Activated CD4-positive, alpha-beta T cell treated with anti-CD3 and anti-CD28 coated beads, Interleukin-2, amount 50 U/mL, for 48 hours (primary cell): ENCODE results near the gene SERPINA5.
"Not testable (repeated sequence)": the region's sequence is repeated elsewhere in the genome, so short reads cannot be mapped to it uniquely, and the experiment has no call there.

Experiments
- DNase-seq, 2 experiments: peaks; one replicate each; pipeline ENCODE4 v3.0.0-alpha.2; 2020

Gene SERPINA5

DNA sequence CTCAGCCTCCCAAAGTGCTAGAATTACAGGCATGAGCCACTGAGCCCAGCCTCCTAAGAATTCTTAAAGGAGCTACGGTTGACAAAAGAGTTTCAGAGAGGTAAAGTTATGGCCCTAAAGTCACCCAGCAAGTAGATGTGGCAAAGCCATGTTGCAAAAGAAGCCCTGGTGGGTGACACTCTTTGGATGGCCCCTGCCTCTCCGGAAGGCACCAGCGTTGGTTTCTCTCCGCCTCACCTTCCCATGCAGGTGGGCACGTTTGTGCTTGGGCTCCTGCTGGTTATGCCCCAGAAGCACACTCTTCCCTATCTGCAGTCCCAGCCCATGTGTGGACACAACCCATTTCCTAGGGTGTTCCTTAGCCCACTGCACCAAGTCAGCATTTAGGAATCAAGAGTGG, 21.5 kb downstream of the SERPINA5 start:
- DNase-seq, result no peak

DNA sequence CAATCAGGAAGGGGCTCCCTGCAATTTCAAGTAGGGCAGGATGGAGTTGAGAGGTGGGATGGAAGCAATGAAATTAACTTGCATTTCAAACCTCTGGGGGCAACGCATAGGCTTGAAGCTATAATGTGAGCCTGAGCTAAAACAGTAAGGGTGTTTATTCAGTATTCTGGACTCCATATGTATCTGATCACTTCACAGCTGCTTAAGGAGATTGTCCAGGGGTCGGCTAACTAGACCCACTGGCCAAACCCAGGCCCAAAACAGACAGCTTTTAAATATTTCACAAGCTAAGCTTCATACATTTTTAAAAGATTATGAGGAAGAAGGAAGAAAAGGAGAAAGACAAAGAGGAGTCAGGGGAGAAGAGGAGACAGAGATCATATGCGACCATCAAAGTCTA, 24.1 kb downstream of the SERPINA5 start:
- no peak for DNase-seq

DNA sequence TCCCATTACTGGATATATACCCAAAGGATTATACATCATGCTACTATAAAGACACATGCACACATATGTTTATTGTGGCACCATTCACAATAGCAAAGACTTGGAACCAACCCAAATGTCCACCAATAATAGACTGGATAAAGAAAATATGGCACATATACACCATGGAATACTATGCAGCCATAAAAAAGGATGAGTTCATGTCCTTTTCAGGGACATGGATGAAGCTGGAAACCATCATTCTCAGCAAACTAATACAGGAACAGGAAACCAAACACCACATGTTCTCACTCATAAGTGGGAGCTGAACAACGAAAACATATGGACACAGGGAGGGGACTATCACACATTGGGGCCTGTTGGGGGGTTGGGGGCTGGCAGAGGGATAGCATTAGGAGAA, 27.7 kb downstream of the SERPINA5 start:
- not testable (repeated sequence) for DNase-seq

DNA sequence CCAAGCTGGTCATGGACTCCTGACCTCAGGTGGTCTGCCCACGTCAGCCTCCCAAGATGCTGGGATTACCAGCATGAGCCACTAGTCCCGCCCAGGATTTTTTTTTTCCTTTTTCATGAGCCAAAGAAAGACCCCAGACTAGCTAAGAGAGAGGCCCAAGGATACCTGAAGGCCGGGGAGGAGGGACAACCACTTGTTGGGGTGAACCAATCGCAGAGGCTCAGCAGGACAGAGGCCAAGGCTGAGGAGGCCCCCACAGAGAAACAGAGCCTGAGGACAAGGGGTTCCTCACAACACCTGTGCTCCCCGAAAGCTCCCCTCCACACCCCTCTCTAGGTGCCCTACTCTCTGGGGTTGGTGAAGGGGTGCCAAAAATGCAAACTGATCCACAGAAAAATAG, 30.0 kb downstream of the SERPINA5 start:
- no peak for DNase-seq

DNA sequence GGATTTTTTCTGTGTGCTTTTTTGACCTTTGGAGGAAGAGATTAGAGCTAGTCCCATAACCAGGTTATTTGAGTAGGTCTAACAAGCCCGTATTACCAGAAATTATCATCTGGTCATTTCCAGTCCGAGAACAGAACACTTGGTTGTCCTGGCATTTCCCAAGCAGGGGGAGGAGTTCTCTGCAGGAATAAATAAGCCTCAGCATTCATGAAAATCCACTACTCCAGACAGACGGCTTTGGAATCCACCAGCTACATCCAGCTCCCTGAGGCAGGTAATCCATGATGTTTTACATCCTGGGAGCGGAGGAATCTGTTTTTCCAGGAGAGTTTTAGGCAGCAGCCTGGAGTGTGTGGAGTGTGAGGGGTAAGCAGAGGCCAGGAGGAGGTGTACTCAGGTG, 30.9 kb downstream of the SERPINA5 start, which contains the start of gene SERPINA3:
Gene SERPINA3, plus strand, starts transcription at position 218 of the 400 bp plus-strand sequence. CDS start 2,051 bp downstream, outside the sequence.
- DNase-seq, result no peak

DNA sequence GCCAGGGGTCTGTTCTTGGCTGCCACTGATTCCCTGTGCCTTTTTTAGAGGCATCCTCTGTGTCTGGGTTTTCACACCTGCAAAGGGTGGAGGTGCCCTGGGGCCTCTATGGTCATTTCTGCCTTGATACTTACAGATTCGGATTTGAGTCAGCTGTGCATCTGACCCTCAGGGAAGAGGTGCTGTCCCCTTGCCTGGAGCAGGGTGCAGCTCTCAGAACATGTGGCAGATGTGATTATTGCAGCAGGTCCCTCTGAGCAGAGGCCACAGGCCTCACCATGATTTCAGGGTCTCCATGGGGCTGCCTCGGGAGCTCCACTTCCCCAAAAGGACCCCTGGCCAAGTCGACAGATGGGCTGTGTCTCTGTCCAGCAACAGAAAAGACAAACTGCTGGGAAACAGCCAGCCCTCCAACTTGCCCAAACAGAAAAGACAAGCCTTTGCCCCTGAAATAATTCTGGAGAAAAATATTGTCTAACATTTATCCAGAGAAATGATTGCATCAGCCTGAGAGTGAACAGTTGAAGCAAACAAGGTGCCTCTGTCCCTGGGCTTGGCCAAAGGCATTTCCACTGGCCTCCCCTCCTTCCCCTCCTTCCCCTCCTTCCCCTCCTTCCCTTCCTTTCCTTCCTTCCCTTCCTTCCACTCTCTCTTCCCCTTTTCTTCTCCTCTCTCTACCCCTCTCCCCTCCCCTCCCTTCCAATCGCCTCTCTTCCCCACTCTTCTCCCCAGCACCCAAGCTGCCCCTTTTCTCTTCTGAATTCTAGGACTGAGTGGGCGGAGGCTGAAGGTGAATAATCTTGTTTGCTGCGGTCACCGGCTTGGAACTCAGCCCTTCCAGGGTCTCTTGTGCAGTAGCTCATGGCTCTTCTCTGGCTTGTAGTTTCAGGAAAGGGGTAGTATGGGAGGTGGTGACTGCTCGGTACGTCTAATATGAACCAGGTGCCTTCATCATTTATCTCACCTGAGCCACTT, 31.6 kb downstream of the SERPINA5 start:
- DNase-seq, result no peak

DNA sequence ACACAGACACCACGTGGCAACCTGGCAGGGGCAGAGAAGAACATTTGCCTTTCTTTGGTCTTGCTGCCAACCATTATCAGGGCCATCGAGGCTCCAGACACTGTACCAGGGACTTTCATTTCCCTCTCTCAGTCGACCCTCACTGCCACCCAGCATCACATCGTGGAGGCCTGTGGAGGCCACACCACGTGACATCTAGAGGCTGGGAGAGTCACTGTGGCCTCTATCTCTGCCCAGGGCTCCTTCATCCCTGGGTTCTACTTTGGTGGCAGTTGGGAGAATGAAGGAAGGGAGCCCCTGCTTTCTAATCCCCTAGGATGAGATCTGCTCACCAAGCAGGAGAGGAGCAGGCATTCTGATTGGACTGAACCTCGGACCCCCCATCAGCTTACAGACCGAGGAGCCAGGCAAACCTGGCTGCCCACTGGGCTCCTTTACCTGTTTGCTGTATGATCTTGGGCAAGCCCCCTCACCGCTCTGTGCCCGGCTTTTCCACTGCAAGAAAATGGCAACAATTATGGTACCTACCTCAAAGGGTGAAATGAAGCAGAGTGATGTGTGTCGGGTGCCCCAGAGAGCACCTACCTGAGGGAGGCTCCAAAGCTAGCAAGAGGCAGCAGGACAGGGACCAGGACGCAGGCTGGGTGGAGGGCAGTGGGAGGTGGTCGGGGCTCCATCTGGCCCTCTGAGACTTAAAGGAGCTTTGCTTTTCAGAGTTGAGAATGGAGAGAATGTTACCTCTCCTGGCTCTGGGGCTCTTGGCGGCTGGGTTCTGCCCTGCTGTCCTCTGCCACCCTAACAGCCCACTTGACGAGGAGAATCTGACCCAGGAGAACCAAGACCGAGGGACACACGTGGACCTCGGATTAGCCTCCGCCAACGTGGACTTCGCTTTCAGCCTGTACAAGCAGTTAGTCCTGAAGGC, 32.8 kb downstream of the SERPINA5 start:
- no peak for DNase-seq

DNA sequence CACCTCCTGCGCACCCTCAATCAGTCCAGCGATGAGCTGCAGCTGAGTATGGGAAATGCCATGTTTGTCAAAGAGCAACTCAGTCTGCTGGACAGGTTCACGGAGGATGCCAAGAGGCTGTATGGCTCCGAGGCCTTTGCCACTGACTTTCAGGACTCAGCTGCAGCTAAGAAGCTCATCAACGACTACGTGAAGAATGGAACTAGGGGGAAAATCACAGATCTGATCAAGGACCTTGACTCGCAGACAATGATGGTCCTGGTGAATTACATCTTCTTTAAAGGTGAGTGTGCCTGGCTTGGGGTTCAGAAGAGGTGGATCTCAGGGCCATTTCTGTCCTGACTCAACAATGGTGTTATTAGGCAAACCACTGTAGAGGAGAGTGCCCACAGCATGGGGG, 33.6 kb downstream of the SERPINA5 start:
- no peak for DNase-seq

DNA sequence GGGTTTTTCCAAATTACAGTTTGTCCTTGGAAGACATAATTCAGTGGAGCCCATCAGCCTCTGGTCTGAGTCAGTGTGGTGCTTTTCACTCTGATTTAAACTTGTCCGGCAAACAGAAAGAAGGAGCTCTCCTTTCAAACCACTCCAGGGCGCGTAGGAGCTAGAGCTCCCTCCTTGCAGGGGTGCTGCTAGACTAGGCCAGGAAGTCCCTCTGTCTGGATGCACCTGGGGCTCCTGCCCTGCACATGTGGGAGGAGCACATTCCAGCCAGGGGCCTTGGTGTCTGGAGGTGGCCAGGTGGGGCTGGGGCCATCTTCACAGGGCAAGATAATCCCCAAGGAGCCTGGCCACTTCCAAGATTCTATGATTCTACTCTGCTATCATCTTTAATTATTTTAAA, 34.0 kb downstream of the SERPINA5 start:
- DNase-seq, result no peak

DNA sequence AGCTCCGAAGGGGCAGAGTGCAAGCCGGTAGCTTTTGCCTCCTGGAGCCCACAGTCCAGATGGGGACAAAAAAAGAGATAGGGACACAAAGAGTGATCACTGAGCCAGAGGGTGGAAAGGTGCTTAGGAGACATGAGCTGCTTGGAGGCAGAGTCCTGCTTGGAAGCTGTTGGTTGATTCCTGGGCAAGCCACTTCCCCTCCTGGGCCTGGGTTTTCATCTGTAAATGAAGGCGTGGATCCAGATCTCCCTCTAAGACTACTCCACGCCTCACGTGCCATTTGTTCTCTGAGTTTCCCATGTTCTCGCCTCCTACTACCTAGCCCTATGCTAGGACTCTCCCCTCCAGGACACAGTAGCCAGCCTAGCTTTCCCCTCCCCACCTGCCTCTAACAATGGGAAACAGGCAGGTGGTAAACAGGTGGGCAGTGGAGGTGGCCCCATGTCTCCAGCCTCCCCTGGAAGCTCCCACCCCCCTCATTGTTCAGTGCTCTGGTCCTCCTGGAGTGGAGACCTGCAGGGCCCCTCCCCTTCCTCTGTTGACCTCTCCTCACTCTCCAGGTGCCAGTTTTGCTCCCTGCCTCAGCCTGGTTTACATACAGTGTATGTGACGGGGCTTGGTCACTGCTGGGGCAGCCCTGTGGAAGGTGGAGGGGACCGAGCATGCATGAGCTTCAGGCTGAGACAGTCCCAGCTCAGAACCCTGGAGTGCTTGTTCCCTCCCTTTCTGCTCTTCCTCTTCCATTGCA, 34.8 kb downstream of the SERPINA5 start:
- no peak for DNase-seq

DNA sequence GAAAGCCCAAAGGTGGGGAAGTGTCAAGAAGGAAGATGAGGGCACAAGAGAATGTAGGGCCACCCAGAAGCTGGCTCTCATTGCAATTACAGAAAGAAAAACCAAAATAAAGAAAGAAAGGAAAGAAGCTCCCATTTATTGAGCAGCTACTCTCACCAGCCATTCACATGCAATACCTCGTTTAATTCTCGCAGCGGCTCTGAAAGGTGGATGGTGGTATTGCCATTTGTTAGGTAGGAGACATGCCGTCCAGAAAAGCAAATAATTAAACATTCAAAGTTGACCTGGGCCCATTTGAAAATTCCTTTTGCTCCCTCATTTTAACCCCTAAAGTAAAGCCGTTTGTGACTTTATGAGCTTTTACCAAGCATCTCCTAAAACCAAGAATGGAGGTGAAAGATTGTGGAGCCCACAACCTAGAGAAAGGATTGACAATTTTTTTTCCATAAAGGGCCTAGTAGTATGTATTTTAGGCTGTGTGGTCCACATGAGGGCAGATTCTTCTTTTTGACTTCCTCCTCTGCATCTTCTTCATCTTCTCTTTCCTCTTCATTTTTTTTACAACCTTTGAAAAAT, 36.2 kb downstream of the SERPINA5 start:
- DNase-seq, result no peak

DNA sequence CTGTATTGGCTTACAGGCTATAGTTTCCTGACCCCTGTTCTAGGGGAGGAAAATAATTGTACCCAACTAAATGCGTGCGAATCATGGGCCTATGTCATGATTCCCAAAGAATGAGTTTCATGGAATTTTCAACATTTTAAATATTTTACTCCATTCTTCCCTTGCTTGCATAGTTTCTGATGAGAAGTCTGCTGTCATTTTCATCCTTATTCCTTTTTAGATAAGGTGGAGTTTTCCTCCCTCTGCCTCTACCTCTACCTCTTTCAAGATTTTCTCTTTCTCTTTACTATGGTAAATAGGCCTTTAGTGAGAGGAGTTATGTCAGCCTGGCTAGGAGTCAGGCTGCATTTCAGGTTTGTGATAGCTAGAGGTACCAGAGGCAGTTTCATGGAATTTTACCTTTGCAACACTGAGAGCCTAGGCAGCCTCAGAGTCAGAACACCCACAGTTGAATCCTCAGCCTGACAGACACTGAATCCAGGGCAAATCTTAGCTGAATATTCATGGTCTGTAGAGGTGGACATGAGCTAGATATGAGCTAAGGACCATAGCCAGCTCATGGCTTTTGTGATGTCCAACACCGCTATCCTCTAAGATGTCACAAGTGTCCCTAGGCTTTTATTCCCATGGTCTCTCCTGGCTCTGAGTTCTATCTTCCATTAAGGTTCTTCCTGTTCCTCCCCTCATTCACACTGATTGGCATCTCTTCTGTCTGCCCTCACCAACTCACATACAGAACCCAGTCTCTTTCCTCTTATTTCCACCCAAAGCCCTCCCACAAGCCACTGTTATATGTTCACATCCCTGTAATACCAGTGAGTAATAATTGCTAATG, 37.0 kb downstream of the SERPINA5 start:
- no peak for DNase-seq

DNA sequence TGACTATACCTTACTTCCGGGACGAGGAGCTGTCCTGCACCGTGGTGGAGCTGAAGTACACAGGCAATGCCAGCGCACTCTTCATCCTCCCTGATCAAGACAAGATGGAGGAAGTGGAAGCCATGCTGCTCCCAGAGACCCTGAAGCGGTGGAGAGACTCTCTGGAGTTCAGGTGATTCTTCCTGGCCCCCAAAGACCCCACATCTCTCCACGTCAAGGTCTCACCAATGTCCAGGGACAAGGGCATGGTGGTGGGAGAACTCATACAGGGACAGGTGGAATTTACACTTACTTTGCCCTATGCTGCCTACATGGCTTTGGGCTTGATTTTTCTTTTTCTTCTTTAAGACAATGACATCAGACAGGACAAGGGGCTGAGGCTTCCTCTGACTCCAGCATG, 38.1 kb downstream of the SERPINA5 start:
- DNase-seq, result no peak

DNA sequence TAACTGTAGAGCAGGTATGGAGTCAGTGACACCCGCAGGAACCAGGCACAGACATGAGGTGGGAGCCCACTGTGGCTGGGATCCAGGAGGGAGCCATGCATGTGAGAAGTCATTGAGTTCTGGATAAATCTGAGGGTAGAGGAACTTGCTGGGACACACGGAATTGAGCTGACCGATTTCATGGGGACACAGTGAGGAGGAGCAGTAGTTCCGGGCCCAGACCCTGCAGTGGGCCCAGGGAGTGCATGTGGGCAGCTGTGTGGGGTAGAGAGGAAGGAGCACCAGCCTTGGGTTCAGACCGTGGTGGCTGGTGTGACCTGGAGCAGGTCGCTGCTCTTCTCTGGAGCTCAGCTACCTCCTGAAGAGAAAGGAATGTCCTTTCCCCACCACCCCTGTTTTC, 39.4 kb downstream of the SERPINA5 start:
- no peak for DNase-seq

DNA sequence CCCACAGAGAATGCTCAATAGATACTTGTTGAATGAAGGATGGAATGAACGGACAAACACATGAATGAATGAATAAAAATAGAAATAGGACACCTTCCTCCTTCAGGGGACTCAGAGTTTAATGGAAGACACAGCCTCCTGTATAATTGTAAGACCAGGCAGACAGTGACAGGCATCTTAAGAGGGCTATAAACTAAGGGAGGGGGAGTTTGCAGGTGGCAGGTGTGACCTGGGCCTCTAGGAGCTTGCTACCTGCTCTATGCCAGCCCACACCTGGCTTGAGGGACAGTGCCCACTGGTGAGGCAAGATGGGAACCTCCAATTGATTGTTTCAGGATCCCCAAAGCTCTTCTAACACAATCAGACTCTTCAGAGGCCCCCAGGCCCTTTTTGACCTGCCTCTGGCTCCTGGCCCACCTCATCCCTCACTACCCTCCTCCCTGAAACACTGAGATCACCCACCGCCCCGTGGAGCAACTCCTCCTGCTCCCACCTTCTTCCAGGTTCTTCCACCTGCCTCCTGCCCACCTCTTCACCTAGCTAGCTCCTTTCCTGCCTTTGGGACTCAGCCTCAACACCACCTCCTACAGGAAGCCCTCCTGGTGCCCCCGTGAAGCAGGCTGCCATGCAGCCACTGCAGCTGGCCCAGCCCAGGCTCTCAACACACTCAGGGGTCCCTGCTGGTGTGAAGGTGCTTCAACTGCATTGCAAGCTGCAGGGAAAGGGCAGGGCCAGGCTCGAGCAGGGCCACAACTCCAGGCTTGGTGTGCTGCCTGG, 40.3 kb downstream of the SERPINA5 start:
- no peak for DNase-seq

DNA sequence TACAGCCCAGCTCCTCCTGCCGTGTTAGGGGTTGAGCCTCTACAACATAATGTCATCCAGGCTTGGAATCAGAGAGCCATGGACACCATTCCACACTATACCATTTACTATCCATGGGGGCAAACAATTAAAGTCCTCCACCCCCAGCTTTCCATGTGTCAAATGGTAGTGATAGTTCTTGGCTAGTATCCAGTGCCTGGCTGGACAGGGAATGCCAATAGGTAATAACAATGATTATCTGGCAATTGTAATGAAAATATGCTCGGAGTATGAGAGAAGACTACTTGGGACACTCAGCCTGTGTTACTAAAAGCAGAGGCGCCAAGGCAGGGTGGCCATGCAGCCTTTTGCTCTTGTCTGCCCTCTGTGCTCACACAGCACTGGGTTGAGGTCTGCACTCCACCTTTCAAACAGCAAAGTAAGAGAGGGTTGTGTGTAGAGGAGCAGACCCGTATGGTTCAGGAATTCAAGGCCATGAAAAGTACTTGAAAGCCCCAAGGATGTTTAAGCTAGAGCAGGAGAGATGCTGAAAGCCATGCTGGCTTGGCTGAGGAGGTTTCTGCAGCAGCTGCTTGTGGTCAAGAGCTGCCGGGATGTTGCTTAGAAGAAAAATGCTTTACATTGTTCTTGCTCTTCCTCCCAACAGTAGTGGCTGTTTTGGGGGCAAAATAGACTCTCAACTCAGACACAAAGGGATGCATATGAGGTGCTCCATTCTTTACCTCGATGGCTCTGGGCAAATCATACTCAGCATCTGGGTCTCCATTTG, 41.6 kb downstream of the SERPINA5 start:
- DNase-seq, result no peak

DNA sequence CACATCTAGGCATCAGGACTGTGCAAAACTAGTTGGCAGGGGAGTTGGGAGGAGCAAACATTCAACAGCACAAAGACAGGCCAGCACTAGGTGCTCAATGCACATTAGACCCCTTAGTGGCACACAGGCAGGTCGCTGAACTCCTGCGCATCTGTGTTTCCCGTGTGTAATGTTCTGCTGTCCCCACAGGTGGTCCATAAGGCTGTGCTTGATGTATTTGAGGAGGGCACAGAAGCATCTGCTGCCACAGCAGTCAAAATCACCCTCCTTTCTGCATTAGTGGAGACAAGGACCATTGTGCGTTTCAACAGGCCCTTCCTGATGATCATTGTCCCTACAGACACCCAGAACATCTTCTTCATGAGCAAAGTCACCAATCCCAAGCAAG, 42.2 kb downstream of the SERPINA5 start:
- DNase-seq, result no peak

DNA sequence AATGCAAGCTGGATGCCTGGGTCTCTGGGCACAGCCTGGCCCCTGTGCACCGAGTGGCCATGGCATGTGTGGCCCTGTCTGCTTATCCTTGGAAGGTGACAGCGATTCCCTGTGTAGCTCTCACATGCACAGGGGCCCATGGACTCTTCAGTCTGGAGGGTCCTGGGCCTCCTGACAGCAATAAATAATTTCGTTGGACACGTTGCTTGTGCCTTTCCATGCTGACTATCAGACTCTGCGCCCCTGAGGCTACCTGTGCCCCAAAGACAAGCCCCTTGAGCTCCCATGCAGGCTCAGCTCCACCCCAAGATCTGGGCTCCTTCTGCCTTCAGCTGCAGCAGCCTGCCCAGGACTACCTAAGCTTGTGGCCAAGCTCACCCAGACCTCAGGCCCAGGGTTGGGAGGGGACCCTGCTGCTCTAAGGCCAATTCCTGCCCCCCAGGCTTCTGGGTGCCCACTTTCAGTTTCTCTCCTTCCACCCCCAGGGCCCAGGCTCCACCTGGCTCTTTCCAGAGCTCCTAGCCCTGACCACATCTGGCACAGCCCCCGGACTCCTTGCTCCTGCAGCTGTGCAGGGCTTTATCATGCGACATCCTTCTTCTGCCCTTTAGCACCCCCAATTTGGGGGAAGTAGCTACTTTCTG, 42.8 kb downstream of the SERPINA5 start:
- no peak for DNase-seq
